Measurements from ENCODE around the gene GPHN. TPM values are rescaled to one million over a fixed set of nuclear protein-coding genes. Genes with fewer than 3 reads are reported as not detected.
"Not testable (repeated sequence)": the region's sequence is repeated elsewhere in the genome, so short reads cannot be mapped to it uniquely, and the experiment has no call there.

The GPHN gene
- total RNA-seq, 2 donors from 2014 or later, result 21.3 to 24.9 TPM

- no peak for DNase-seq (ENCODE audit: low spot score)
- intact Hi-C loops (cut with DNase I), result no loop called here
Observed at GRCh38 chr14:66572826-66573225, 64.9 kb downstream of the GPHN start.

- intact Hi-C loops (cut with DNase I), result no loop called here
- no peak for DNase-seq (ENCODE audit: low spot score)
Observed at GRCh38 chr14:66575014-66575413, 67.1 kb downstream of the GPHN start.

GRCh38 chr14:66575939-66576338 lies 68.0 kb downstream of the GPHN start:
- intact Hi-C loops (cut with DNase I), result no loop called here
- DNase-seq (ENCODE audit: low spot score), result peak; percentile 72

GRCh38 chr14:66587753-66588152 lies 79.8 kb downstream of the GPHN start:
- intact Hi-C loops (cut with DNase I), result not testable (repeated sequence)

GRCh38 chr14:66595394-66595793 lies 87.4 kb downstream of the GPHN start:
- peak; percentile 69 for DNase-seq (ENCODE audit: low spot score)
- intact Hi-C loops (cut with DNase I), result no loop called here

More at GRCh38 chr14:66587753-66588152, 79.8 kb downstream of the GPHN start:
- DNase-seq (ENCODE audit: low spot score), result not testable (repeated sequence)

- DNase-seq (ENCODE audit: low spot score), result peak; percentile 66
- intact Hi-C loops (cut with DNase I), result no loop called here
Observed at GRCh38 chr14:66596241-66596985, 88.5 kb downstream of the GPHN start.

GRCh38 chr14:66600416-66600815 lies 92.5 kb downstream of the GPHN start:
- no peak for DNase-seq (ENCODE audit: low spot score)
- intact Hi-C loops (cut with DNase I), result no loop called here

GRCh38 chr14:66601932-66602578 lies 94.1 kb downstream of the GPHN start:
- intact Hi-C loops (cut with DNase I), result no loop called here
- DNase-seq (ENCODE audit: low spot score), result no peak

GRCh38 chr14:66603945-66604344 lies 96.0 kb downstream of the GPHN start:
- intact Hi-C loops (cut with DNase I), result no loop called here

GRCh38 chr14:66606826-66607225 lies 98.9 kb downstream of the GPHN start:
- intact Hi-C loops (cut with DNase I), result no loop called here
- DNase-seq (ENCODE audit: low spot score), result no peak

More at GRCh38 chr14:66603945-66604344, 96.0 kb downstream of the GPHN start:
- no peak for DNase-seq (ENCODE audit: low spot score)

GRCh38 chr14:66610154-66610563 lies 102.2 kb downstream of the GPHN start:
- no peak for DNase-seq (ENCODE audit: low spot score)

GRCh38 chr14:66613344-66613743 lies 105.4 kb downstream of the GPHN start:
- intact Hi-C loops (cut with DNase I), result no loop called here

More at GRCh38 chr14:66610154-66610563, 102.2 kb downstream of the GPHN start:
- intact Hi-C loops (cut with DNase I), result no loop called here

GRCh38 chr14:66619952-66620351 lies 112.0 kb downstream of the GPHN start:
- no peak for DNase-seq (ENCODE audit: low spot score)
- intact Hi-C loops (cut with DNase I), result no loop called here

More at GRCh38 chr14:66613344-66613743, 105.4 kb downstream of the GPHN start:
- DNase-seq (ENCODE audit: low spot score), result no peak

GRCh38 chr14:66623838-66624237 lies 115.9 kb downstream of the GPHN start:
- intact Hi-C loops (cut with DNase I), result no loop called here
- DNase-seq (ENCODE audit: low spot score), result no peak

- no peak for DNase-seq (ENCODE audit: low spot score)
- intact Hi-C loops (cut with DNase I), result no loop called here
Observed at GRCh38 chr14:66624336-66624937, 116.5 kb downstream of the GPHN start.

GRCh38 chr14:66628636-66629035 lies 120.7 kb downstream of the GPHN start:
- no peak for DNase-seq (ENCODE audit: low spot score)
- intact Hi-C loops (cut with DNase I), result no loop called here

GRCh38 chr14:66629499-66629898 lies 121.6 kb downstream of the GPHN start:
- intact Hi-C loops (cut with DNase I), result no loop called here
- no peak for DNase-seq (ENCODE audit: low spot score)

GRCh38 chr14:66634876-66635275 lies 126.9 kb downstream of the GPHN start:
- intact Hi-C loops (cut with DNase I), result no loop called here
- DNase-seq (ENCODE audit: low spot score), result no peak

- DNase-seq (ENCODE audit: low spot score), result no peak
Observed at GRCh38 chr14:66635435-66635834, 127.5 kb downstream of the GPHN start.

GRCh38 chr14:66636240-66636639 lies 128.3 kb downstream of the GPHN start:
- intact Hi-C loops (cut with DNase I), result no loop called here
- DNase-seq (ENCODE audit: low spot score), result no peak

More at GRCh38 chr14:66635435-66635834, 127.5 kb downstream of the GPHN start:
- intact Hi-C loops (cut with DNase I), result no loop called here
